K562 (cell line): Measurements from ENCODE around the gene SEMA4G. TPM values are rescaled to one million over a fixed set of nuclear protein-coding genes. Genes with fewer than 3 reads are reported as not detected.

Source experiments
- ARID2 ChIP-seq: fragments of 450-650 bp; IDR thresholded peaks from 2 replicates; pipeline ENCODE4 v1.6.1; 2017; ENCODE audit warnings: antibody characterized with exemption, mild to moderate bottlenecking
- BHLHE40 ChIP-seq: IDR thresholded peaks from 2 replicates; pipeline ENCODE4 v1.6.1; 2011; ENCODE audit warnings: low read length, improper control_type of control experiment
- CBFA2T3 ChIP-seq: fragments of 450-650 bp; IDR thresholded peaks from 2 replicates; pipeline ENCODE4 v1.6.1; 2017
- CHD4 ChIP-seq: fragments of 200-600 bp; sonication (generic); IDR thresholded peaks from 3 replicates; pipeline ENCODE4 v1.6.1; 2012; ENCODE audit warnings: low read depth, mild to moderate bottlenecking, mixed read lengths, low read length, inconsistent platforms; ENCODE audit not compliant: insufficient read depth, insufficient replicate concordance, poor library complexity, severe bottlenecking
- CXXC5 ChIP-seq: fragments of 250-450 bp; sonication (Bioruptor Pico); IDR thresholded peaks from 2 replicates; pipeline ENCODE4 v1.8.0; 2022; ENCODE audit warnings: inconsistent platforms, mild to moderate bottlenecking, moderate library complexity
- FOSL1 ChIP-seq: fragments of 200-800 bp; sonication (Bioruptor generic); conservative IDR thresholded peaks from 2 replicates; pipeline ENCODE4 v1.6.1; 2016; ENCODE audit warnings: missing genetic modification characterization, missing compliant biosample characterization
- FOXK2 ChIP-seq, 2 experiments: fragments of 450-650 bp; IDR thresholded peaks in 1 of 2; conservative IDR thresholded peaks in 1 of 2; 2 replicates each; pipeline ENCODE4 v1.6.1; 2016; ENCODE audit warnings: low read depth in 2 of 2, mild to moderate bottlenecking in 1 of 2
- GABPA ChIP-seq: fragments of 200-800 bp; sonication (Bioruptor generic); conservative IDR thresholded peaks from 2 replicates; pipeline ENCODE4 v1.6.1; 2016; ENCODE audit warnings: low read depth, missing genetic modification characterization, missing compliant biosample characterization
- HDAC1 ChIP-seq, 2 experiments: fragments of 450-650 bp; IDR thresholded peaks; 2 replicates each; pipeline ENCODE4 v1.6.1; 2016 to 2017; ENCODE audit warnings: inconsistent platforms in 1 of 2, mild to moderate bottlenecking in 1 of 2, moderate library complexity in 1 of 2
- JUND ChIP-seq, 2 experiments: IDR thresholded peaks; 2 replicates in 1 of 2; 3 replicates in 1 of 2; pipeline ENCODE4 v1.6.1; 2011; ENCODE audit warnings: borderline replicate concordance in 2 of 2, low read depth in 2 of 2, low read length in 2 of 2, improper control_type of control experiment in 1 of 2, missing biosample characterization in 1 of 2, missing genetic modification characterization in 1 of 2, missing genetic modification reagents in 1 of 2
- KLF6 ChIP-seq: fragments of 250-450 bp; sonication (Bioruptor Pico); IDR thresholded peaks from 2 replicates; pipeline ENCODE4 v1.4.0; 2020; ENCODE audit warnings: mild to moderate bottlenecking, moderate library complexity, borderline replicate concordance
- MXI1 ChIP-seq: IDR thresholded peaks from 2 replicates; pipeline ENCODE4 v1.6.1; 2011; ENCODE audit warnings: low read depth, mild to moderate bottlenecking, improper control_type of control experiment, low read length
- PHF20 ChIP-seq: fragments of 450-650 bp; IDR thresholded peaks from 2 replicates; pipeline ENCODE4 v1.6.1; 2018; ENCODE audit not compliant: partially characterized antibody
- RNF2 ChIP-seq: sonication (generic); IDR thresholded peaks from 2 replicates; pipeline ENCODE4 v1.6.1; 2016
- SMAD4 ChIP-seq: fragments of 250-450 bp; sonication (Bioruptor Pico); conservative IDR thresholded peaks from 2 replicates; pipeline ENCODE4 v1.8.0; 2021; ENCODE audit warnings: inconsistent platforms, mild to moderate bottlenecking, moderate library complexity
- SOX6 ChIP-seq: fragments of 450-650 bp; IDR thresholded peaks from 2 replicates; pipeline ENCODE4 v1.6.1; 2014; ENCODE audit warnings: mild to moderate bottlenecking
- TARDBP ChIP-seq: fragments of 450-650 bp; IDR thresholded peaks from 2 replicates; pipeline ENCODE4 v1.6.1; 2016
- TBL1XR1 ChIP-seq, 2 experiments: IDR thresholded peaks; 2 replicates each; pipeline ENCODE4 v1.6.1; 2012; ENCODE audit warnings: improper control_type of control experiment in 2 of 2, low read length in 2 of 2, mild to moderate bottlenecking in 1 of 2
- TCF3 ChIP-seq: sonication (generic); formaldehyde crosslinking; IDR thresholded peaks from 2 replicates; pipeline ENCODE4 v1.4.0; 2020; ENCODE audit warnings: mild to moderate bottlenecking, missing genetic modification reagents
- TSC22D4 ChIP-seq: fragments of 450-650 bp; IDR thresholded peaks from 2 replicates; pipeline ENCODE4 v1.6.1; 2016; ENCODE audit warnings: missing genetic modification characterization, missing biosample characterization, control low read depth
- YY1 ChIP-seq, 3 experiments: IDR thresholded peaks; 2 replicates each; pipeline ENCODE4 v1.6.1; 2011; ENCODE audit warnings: low read length in 2 of 3, mild to moderate bottlenecking in 2 of 3, moderate library complexity in 2 of 3, borderline replicate concordance in 1 of 3, control low read depth in 1 of 3, low read depth in 1 of 3; ENCODE audit not compliant: insufficient read depth in 3 of 3, insufficient replicate concordance in 2 of 3, control insufficient read depth in 1 of 3, insufficient read length in 1 of 3; ENCODE audit errors: extremely low read depth in 1 of 3
- ZBTB26 ChIP-seq: fragments of 450-650 bp; formaldehyde crosslinking; IDR thresholded peaks from 2 replicates; pipeline ENCODE4 v1.4.0; 2022; ENCODE audit warnings: missing genetic modification characterization
- ZNF232 ChIP-seq: sonication (generic); formaldehyde crosslinking; IDR thresholded peaks from 2 replicates; pipeline ENCODE4 v1.8.0; 2022; ENCODE audit warnings: mild to moderate bottlenecking, missing genetic modification reagents
- ZNF347 ChIP-seq: fragments of 450-650 bp; formaldehyde crosslinking; IDR thresholded peaks from 2 replicates; pipeline ENCODE4 v1.4.0; 2020; ENCODE audit warnings: low read depth, mild to moderate bottlenecking, moderate library complexity
- polyA plus RNA-seq, 8 experiments: library from polyadenylated mRNA; depleted of rRNA in 4 of 8; stranded (reverse) in 5 of 8; unstranded in 3 of 8; fragments of >200 nt; fragmentation: Nextera tagmentation in 2 of 8; fragmentation: Illumina TruSeq in 1 of 8; extraction: Ambion mirVana in 2 of 8; extraction: Trizol in 1 of 8; gene quantifications; 2 replicates each; pipeline versions ENCODE4 v1.2.1 to v1.2.3, GENCODE V29; 2011 to 2014; ENCODE audit warnings: inconsistent platforms in 1 of 8, missing spikeins in 1 of 8
- total RNA-seq, 7 experiments: library from RNA; depleted of rRNA in 6 of 7; stranded (reverse); fragments of >200 nt in 6 of 7; fragmentation: Illumina TruSeq in 2 of 7; extraction: Trizol in 2 of 7; gene quantifications; 2 replicates each; pipeline versions ENCODE4 v1.2.1 to v1.2.3, GENCODE V29; 2011 to 2021; ENCODE audit warnings: low replicate concordance in 1 of 7

The SEMA4G gene
- total and polyA plus RNA-seq, 9 of the 15 experiments (the other 6 are each of a cell fraction or from before 2014, with no cell fraction given), result 0.40 to 7.8 (median 1.8) TPM

- TF ChIP-seq YY1 (IDR thresholded peaks at IDR 0.05; ENCODE audit: borderline replicate concordance in 1 of 3, control insufficient read depth in 1 of 3, extremely low read depth in 1 of 3, insufficient read depth in 3 of 3, insufficient read length in 1 of 3, insufficient replicate concordance in 2 of 3, low read depth in 1 of 3, low read length in 2 of 3), result peak in 1 of 3 experiments; percentile 53
- no peak for TF ChIP-seq KLF6
- peak; percentile 18 for TF ChIP-seq PHF20
- TF ChIP-seq TARDBP, result peak; percentile 58; the same call in 1 of the 2 replicates
- no peak for TF ChIP-seq JUND (IDR thresholded peaks at IDR 0.05; ENCODE audit: borderline replicate concordance, low read depth, low read length)
- TF ChIP-seq JUND (tag; IDR thresholded peaks at IDR 0.05; ENCODE audit: borderline replicate concordance, low read depth, low read length), result peak; percentile 13; the same call in 1 of the 3 replicates
- no peak for TF ChIP-seq MXI1
- no peak for TF ChIP-seq ZNF347
- no peak for TF ChIP-seq ZBTB26 (CRISPR knock-in tag)
- TF ChIP-seq CBFA2T3, result peak; percentile 48; the same call in 1 of the 2 replicates
- no peak for TF ChIP-seq SMAD4 (CRISPR knock-in tag)
- TF ChIP-seq CHD4, result no peak
- no peak for TF ChIP-seq ARID2
- TF ChIP-seq FOSL1 (tag), result no peak
- TF ChIP-seq CXXC5 (CRISPR knock-in tag), result peak; percentile 60
- no peak for TF ChIP-seq GABPA (tag)
- 0 out of 4 replicates have a peak, but pooled peaks of 1 of the 2 experiments have one; percentile 36 for TF ChIP-seq FOXK2 (conservative IDR thresholded peaks at IDR 0.05 in 1 of 2, IDR thresholded peaks at IDR 0.05 in 1 of 2; ENCODE audit: low read depth in 2 of 2)
- peak; percentile 67 for TF ChIP-seq BHLHE40
- no peak for TF ChIP-seq RNF2
- TF ChIP-seq ZNF232 (CRISPR knock-in tag), result no peak
- TF ChIP-seq SOX6, result 0 out of 2 replicates have a peak, but pooled peaks have one; percentile 25
- TF ChIP-seq TBL1XR1 (IDR thresholded peaks at IDR 0.05; ENCODE audit: low read length in 2 of 2), result no peak
- peak in 1 of 2 experiments; percentile 52; a peak in 1 of 4 replicates for TF ChIP-seq HDAC1 (IDR thresholded peaks at IDR 0.05)
- no peak for TF ChIP-seq TSC22D4 (tag)
- TF ChIP-seq TCF3 (CRISPR knock-in tag), result peak; percentile 46; the same call in 1 of the 2 replicates
These were observed 42.5 kb downstream of the SEMA4G start (continued) for GRCh38 chr10:101011517-101012423.
